Panc1 (cell line): Measurements from ENCODE around the gene FARSA.

Source experiments
- POLR2AphosphoS5 ChIP-seq: IDR thresholded peaks from 2 replicates; pipeline ENCODE4 v1.6.1; 2012; ENCODE audit warnings: mild to moderate bottlenecking, low read depth, low read length, moderate library complexity
- TF ChIP-seq, protein P1 (sequence below), 2 experiments: IDR thresholded peaks; 2 replicates each; pipeline ENCODE4 v1.6.1; 2011 to 2012; ENCODE audit warnings: low read depth in 2 of 2, control low read depth in 1 of 2, low read length in 1 of 2, mild to moderate bottlenecking in 1 of 2, moderate library complexity in 1 of 2; ENCODE audit not compliant: insufficient read depth in 1 of 2

DNA sequence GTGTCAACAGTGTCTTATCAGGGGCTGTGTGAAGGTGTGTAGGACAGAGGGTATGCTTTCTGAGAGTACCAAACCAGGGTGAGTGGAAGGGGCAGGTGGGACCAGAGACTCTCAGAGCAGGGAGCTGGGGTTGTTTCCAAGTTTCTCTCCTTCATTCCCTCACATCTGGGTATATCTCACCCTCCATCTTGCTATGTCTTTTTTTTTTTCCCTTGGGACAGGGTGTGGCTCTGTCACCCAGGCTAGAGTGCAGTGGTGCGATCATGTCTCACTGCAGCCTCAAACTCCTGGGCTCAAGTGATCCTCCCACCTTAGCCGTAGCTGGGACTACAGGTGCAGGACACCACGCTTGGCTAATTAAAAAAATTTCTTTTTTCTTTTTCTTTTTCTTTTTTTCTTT is 46.5 kb upstream of the FARSA start:
- TF ChIP-seq, protein P1, sequence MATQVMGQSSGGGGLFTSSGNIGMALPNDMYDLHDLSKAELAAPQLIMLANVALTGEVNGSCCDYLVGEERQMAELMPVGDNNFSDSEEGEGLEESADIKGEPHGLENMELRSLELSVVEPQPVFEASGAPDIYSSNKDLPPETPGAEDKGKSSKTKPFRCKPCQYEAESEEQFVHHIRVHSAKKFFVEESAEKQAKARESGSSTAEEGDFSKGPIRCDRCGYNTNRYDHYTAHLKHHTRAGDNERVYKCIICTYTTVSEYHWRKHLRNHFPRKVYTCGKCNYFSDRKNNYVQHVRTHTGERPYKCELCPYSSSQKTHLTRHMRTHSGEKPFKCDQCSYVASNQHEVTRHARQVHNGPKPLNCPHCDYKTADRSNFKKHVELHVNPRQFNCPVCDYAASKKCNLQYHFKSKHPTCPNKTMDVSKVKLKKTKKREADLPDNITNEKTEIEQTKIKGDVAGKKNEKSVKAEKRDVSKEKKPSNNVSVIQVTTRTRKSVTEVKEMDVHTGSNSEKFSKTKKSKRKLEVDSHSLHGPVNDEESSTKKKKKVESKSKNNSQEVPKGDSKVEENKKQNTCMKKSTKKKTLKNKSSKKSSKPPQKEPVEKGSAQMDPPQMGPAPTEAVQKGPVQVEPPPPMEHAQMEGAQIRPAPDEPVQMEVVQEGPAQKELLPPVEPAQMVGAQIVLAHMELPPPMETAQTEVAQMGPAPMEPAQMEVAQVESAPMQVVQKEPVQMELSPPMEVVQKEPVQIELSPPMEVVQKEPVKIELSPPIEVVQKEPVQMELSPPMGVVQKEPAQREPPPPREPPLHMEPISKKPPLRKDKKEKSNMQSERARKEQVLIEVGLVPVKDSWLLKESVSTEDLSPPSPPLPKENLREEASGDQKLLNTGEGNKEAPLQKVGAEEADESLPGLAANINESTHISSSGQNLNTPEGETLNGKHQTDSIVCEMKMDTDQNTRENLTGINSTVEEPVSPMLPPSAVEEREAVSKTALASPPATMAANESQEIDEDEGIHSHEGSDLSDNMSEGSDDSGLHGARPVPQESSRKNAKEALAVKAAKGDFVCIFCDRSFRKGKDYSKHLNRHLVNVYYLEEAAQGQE (IDR thresholded peaks at IDR 0.05; ENCODE audit: insufficient read depth in 1 of 2, low read depth in 2 of 2, low read length in 1 of 2), result no peak
- TF ChIP-seq POLR2AphosphoS5, result no peak
